ENCODE results near the gene TMEM132C.

TMEM132C gene

DNA sequence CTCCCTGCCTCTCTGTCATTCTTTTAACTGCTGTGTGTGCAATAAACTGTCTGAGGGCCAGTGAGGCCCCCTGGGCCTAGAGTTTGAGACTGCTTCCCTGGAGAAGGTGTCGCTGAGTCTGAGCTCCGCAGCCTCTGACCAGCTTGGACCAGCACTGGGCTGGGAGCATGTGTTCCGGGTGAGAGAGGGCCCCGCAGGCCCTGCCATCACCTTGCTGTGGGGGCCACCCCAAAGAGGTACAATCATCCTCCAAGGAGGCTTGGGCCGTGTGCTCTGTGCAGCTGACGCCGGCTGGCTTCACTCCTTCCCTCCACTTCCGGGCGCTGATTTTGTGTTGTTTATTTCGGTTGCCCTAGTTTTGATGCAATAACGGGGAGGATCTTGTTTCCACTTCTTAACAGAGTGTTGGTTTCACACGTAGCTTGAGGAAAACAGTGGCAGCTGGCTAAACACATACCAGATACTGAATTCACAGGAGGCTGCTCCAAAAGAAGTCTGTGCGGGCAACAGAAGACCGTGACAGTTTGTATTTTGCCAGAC lies 121.6 kb downstream of the TMEM132C start:
- no peak for TF ChIP-seq POLR2AphosphoS5 (IDR thresholded peaks at IDR 0.05; ENCODE audit: low read depth, low read length)
- DNase-seq (ENCODE audit: insufficient read length, low spot score) (no peak), FAIRE-seq (no peak)

DNA sequence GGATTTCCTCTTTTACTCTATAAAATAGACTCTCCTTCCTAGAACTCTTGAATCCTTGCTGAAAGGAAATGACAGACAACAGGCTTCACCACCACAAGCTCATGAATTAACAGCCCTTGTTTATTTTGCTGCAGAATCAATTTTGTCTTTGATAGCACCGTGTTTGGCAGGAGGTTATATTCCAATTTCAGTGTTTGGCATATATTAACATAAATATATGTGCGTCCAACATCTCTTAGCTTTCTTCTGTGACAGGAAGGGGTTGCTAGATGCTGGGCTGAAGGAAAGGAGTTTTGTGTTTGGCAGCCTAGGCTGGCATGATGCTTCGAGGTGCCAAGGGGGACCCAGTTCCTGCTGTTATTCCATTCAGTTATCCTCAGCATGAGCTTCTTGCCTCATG lies 126.4 kb downstream of the TMEM132C start:
- TF ChIP-seq TAF1 (IDR thresholded peaks at IDR 0.05; ENCODE audit: low read depth, low read length) (no peak), POLR2A (IDR thresholded peaks at IDR 0.05; ENCODE audit: low read depth, low read length) (no peak), SPI1 (IDR thresholded peaks at IDR 0.05; ENCODE audit: low read depth, low read length) (no peak), POLR2AphosphoS5 (IDR thresholded peaks at IDR 0.05; ENCODE audit: low read depth, low read length) (no peak)
- FAIRE-seq (no peak), DNase-seq (ENCODE audit: insufficient read length, low spot score) (no peak)

GRCh38 chr12:128394137-128394536 lies 127.2 kb downstream of the TMEM132C start:
- DNase-seq (ENCODE audit: insufficient read length, low spot score), result no peak
- TF ChIP-seq SPI1 (IDR thresholded peaks at IDR 0.05; ENCODE audit: low read depth, low read length), result no peak
- TF ChIP-seq TAF1 (IDR thresholded peaks at IDR 0.05; ENCODE audit: low read depth, low read length), result no peak
- TF ChIP-seq POLR2A (IDR thresholded peaks at IDR 0.05; ENCODE audit: low read depth, low read length), result no peak
- TF ChIP-seq POU2F2 (IDR thresholded peaks at IDR 0.05; ENCODE audit: low read depth, low read length), result no peak
- no peak for TF ChIP-seq PAX5 (IDR thresholded peaks at IDR 0.05; ENCODE audit: insufficient read depth, low read length, severe bottlenecking)
- TF ChIP-seq POLR2AphosphoS5 (IDR thresholded peaks at IDR 0.05; ENCODE audit: low read depth, low read length), result no peak
- no peak for FAIRE-seq

GRCh38 chr12:128399253-128399652 lies 132.3 kb downstream of the TMEM132C start:
- no peak for DNase-seq (ENCODE audit: insufficient read length, low spot score)
- TF ChIP-seq SPI1 (IDR thresholded peaks at IDR 0.05; ENCODE audit: low read depth, low read length), result no peak
- no peak for TF ChIP-seq POU2F2 (IDR thresholded peaks at IDR 0.05; ENCODE audit: low read depth, low read length)
- no peak for TF ChIP-seq POLR2AphosphoS5 (IDR thresholded peaks at IDR 0.05; ENCODE audit: low read depth, low read length)
- TF ChIP-seq PAX5 (IDR thresholded peaks at IDR 0.05; ENCODE audit: insufficient read depth, low read length, severe bottlenecking), result no peak
- FAIRE-seq, result no peak

DNA sequence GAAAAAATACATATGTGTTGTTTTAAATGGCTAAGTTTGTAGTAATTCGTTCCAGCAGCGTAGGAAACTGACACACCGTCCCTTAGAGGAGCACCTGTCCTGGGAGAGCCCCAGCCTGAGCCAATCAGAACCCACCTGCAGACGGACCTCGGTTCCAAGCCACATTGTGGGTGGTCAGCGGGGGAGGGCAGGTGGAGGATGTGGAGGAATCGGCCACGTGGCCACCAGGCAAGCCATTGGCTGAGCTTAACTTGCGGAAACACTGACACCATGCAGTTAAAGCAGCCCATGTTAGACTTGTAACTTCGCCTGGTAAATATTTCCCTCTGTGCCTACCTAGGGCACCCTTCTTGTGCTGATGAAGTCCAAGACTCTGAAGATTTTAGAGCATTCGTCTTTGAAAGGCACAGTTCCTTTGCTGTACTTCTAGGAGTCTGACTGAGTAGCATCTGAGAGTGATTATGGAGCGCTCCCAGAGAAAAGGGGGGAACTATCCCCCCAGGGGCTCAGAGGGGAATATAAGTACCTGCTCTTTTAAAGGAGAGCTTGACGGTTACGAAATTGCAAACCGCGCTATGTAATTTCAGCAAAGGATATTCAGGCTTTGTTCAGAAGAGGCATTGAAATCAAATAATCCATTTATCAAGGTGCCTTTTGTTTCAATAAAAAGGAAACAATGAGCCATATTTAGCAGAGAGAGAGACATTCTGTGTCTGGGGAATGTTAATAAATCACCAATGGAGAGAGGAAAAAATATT lies 135.7 kb downstream of the TMEM132C start:
- DNase-seq (ENCODE audit: insufficient read length, low spot score) (no peak), FAIRE-seq (no peak)
- TF ChIP-seq TAF1 (IDR thresholded peaks at IDR 0.05; ENCODE audit: low read depth, low read length), result no peak
- TF ChIP-seq POLR2AphosphoS5 (IDR thresholded peaks at IDR 0.05; ENCODE audit: low read depth, low read length), result no peak
- TF ChIP-seq POU2F2 (IDR thresholded peaks at IDR 0.05; ENCODE audit: low read depth, low read length), result no peak
- TF ChIP-seq SPI1 (IDR thresholded peaks at IDR 0.05; ENCODE audit: low read depth, low read length), result no peak
- TF ChIP-seq POLR2A (IDR thresholded peaks at IDR 0.05; ENCODE audit: low read depth, low read length), result no peak
- no peak for TF ChIP-seq PAX5 (IDR thresholded peaks at IDR 0.05; ENCODE audit: insufficient read depth, low read length, severe bottlenecking)

- no peak for FAIRE-seq
- no peak for TF ChIP-seq SPI1 (IDR thresholded peaks at IDR 0.05; ENCODE audit: low read depth, low read length)
- TF ChIP-seq POLR2A (IDR thresholded peaks at IDR 0.05; ENCODE audit: low read depth, low read length), result no peak
- no peak for TF ChIP-seq PAX5 (IDR thresholded peaks at IDR 0.05; ENCODE audit: insufficient read depth, low read length, severe bottlenecking)
- no peak for TF ChIP-seq POLR2AphosphoS5 (IDR thresholded peaks at IDR 0.05; ENCODE audit: low read depth, low read length)
- no peak for TF ChIP-seq POU2F2 (IDR thresholded peaks at IDR 0.05; ENCODE audit: low read depth, low read length)
- no peak for TF ChIP-seq TAF1 (IDR thresholded peaks at IDR 0.05; ENCODE audit: low read depth, low read length)
- DNase-seq (ENCODE audit: insufficient read length, low spot score), result no peak
Observed at GRCh38 chr12:128408669-128409068, 141.7 kb downstream of the TMEM132C start.

GRCh38 chr12:128415036-128415560 lies 148.1 kb downstream of the TMEM132C start:
- DNase-seq (ENCODE audit: insufficient read length, low spot score), result no peak
- no peak for FAIRE-seq
- no peak for TF ChIP-seq PAX5 (IDR thresholded peaks at IDR 0.05; ENCODE audit: insufficient read depth, low read length, severe bottlenecking)
- TF ChIP-seq POLR2A (IDR thresholded peaks at IDR 0.05; ENCODE audit: low read depth, low read length), result no peak
- no peak for TF ChIP-seq POU2F2 (IDR thresholded peaks at IDR 0.05; ENCODE audit: low read depth, low read length)
- TF ChIP-seq POLR2AphosphoS5 (IDR thresholded peaks at IDR 0.05; ENCODE audit: low read depth, low read length), result no peak
- no peak for TF ChIP-seq SPI1 (IDR thresholded peaks at IDR 0.05; ENCODE audit: low read depth, low read length)
- no peak for TF ChIP-seq TAF1 (IDR thresholded peaks at IDR 0.05; ENCODE audit: low read depth, low read length)

DNA sequence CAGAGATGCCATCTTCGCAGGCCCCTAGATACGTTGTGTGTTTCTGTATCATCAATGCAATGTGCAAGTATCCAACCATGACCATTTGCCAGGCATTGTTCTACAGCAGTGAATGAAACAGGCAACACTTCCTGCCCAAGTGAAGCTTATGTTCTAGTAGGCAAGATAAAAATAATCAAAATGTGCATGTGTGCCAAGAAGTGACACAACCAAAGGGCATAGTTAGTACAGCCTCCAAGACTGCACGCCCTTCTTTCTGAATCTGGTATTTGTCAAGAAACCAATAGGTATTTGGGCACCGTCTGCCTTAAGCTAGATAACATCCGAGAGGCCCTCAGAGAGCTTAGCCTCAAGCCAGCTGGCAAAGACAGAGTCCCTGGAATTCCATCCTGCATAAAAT lies 152.0 kb downstream of the TMEM132C start:
- no peak for DNase-seq (ENCODE audit: insufficient read length, low spot score)
- TF ChIP-seq SPI1 (IDR thresholded peaks at IDR 0.05; ENCODE audit: low read depth, low read length) (no peak), POU2F2 (IDR thresholded peaks at IDR 0.05; ENCODE audit: low read depth, low read length) (no peak), PAX5 (IDR thresholded peaks at IDR 0.05; ENCODE audit: insufficient read depth, low read length, severe bottlenecking) (no peak), POLR2AphosphoS5 (IDR thresholded peaks at IDR 0.05; ENCODE audit: low read depth, low read length) (no peak), POLR2A (IDR thresholded peaks at IDR 0.05; ENCODE audit: low read depth, low read length) (no peak), TAF1 (IDR thresholded peaks at IDR 0.05; ENCODE audit: low read depth, low read length) (no peak)
- FAIRE-seq, result no peak

DNA sequence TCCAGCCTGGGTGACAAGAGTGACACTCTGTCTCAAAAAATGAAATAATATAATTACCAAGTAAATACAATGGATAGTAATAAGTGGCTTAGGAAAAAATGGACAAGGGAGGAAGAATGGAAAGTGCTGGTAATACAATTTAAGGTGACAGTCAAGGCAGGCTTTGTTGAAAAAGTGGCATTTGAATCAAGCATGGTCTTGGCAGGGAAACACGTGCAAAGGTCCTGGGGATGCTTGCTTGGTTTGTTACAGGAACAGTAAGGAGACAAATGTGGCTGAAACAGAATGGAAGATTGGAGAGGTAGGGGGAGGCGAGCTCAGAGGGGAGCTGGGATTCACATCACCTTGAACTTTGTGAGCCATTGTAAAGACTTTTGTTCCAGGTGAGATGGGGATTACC lies 153.2 kb downstream of the TMEM132C start:
- DNase-seq (ENCODE audit: insufficient read length, low spot score), result no peak
- no peak for FAIRE-seq
- TF ChIP-seq POLR2AphosphoS5 (IDR thresholded peaks at IDR 0.05; ENCODE audit: low read depth, low read length), result no peak
- TF ChIP-seq POU2F2 (IDR thresholded peaks at IDR 0.05; ENCODE audit: low read depth, low read length), result no peak
- no peak for TF ChIP-seq POLR2A (IDR thresholded peaks at IDR 0.05; ENCODE audit: low read depth, low read length)
- TF ChIP-seq SPI1 (IDR thresholded peaks at IDR 0.05; ENCODE audit: low read depth, low read length), result no peak
- TF ChIP-seq PAX5 (IDR thresholded peaks at IDR 0.05; ENCODE audit: insufficient read depth, low read length, severe bottlenecking), result no peak
- TF ChIP-seq TAF1 (IDR thresholded peaks at IDR 0.05; ENCODE audit: low read depth, low read length), result no peak

DNA sequence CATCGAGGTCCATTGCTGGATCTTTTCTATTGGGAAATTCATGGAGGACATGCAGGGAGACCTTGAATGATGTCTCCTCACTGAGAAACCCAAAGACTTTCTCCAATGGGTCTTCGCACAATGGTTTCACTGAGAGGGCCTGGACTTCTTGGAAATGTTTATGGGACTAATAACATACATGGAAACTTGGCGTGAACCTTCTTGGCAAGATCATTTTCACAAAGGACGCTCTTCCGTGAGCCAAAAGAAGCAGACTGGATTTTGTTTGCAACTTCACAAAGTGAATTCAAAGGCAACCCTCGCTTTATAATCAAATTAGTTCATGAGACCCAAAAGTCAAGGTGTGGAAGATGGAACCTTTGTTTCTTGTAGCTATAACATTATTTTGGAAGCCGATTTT lies 154.4 kb downstream of the TMEM132C start:
- FAIRE-seq, result no peak

More for the DNA sequence above, 154.4 kb downstream of the TMEM132C start:
- TF ChIP-seq POU2F2 (IDR thresholded peaks at IDR 0.05; ENCODE audit: low read depth, low read length) (no peak), POLR2AphosphoS5 (IDR thresholded peaks at IDR 0.05; ENCODE audit: low read depth, low read length) (no peak), TAF1 (IDR thresholded peaks at IDR 0.05; ENCODE audit: low read depth, low read length) (no peak), SPI1 (IDR thresholded peaks at IDR 0.05; ENCODE audit: low read depth, low read length) (no peak), PAX5 (IDR thresholded peaks at IDR 0.05; ENCODE audit: insufficient read depth, low read length, severe bottlenecking) (no peak), POLR2A (IDR thresholded peaks at IDR 0.05; ENCODE audit: low read depth, low read length) (no peak)
- no peak for DNase-seq (ENCODE audit: insufficient read length, low spot score)
